HPDE6-E6E7 (cell line): ENCODE measurements around the gene ACACA.
A peak's percentile ranks its signal among the peaks of the same experiment; 100 is the strongest.

Experiments
- DNase-seq: peaks from one replicate; pipeline ENCODE4 v3.0.0; 2011; ENCODE audit warnings: missing footprints; ENCODE audit errors: extremely low spot score

The ACACA gene

GRCh38 chr17:37344519-37344918 is 62.1 kb downstream of the ACACA start:
- DNase-seq, result no peak

- no peak for DNase-seq
These were observed 64.0 kb downstream of the ACACA start for GRCh38 chr17:37342589-37342988.

GRCh38 chr17:37340804-37341203 is 65.8 kb downstream of the ACACA start:
- no peak for DNase-seq

GRCh38 chr17:37339321-37339720 is 67.3 kb downstream of the ACACA start:
- no peak for DNase-seq

- no peak for DNase-seq
These were observed 67.8 kb downstream of the ACACA start for GRCh38 chr17:37338847-37339246.

GRCh38 chr17:37327341-37328090 is 79.1 kb downstream of the ACACA start:
- DNase-seq, result no peak

GRCh38 chr17:37322826-37323561 is 83.6 kb downstream of the ACACA start:
- no peak for DNase-seq

- no peak for DNase-seq
These were observed 84.5 kb downstream of the ACACA start for GRCh38 chr17:37322106-37322505.

GRCh38 chr17:37318931-37319594 is 87.6 kb downstream of the ACACA start:
- DNase-seq, result no peak

- no peak for DNase-seq
These were observed 88.8 kb downstream of the ACACA start for GRCh38 chr17:37317867-37318266.

GRCh38 chr17:37315601-37316000 is 91.0 kb downstream of the ACACA start:
- DNase-seq, result no peak

GRCh38 chr17:37312137-37312923 is 94.3 kb downstream of the ACACA start:
- DNase-seq, result no peak

- DNase-seq, result no peak
These were observed 95.7 kb downstream of the ACACA start for GRCh38 chr17:37310940-37311339.

GRCh38 chr17:37309051-37309450 is 97.6 kb downstream of the ACACA start:
- no peak for DNase-seq

GRCh38 chr17:37305406-37305905 is 101.2 kb downstream of the ACACA start:
- peak; percentile 35 for DNase-seq

- no peak for DNase-seq
These were observed 105.3 kb downstream of the ACACA start for GRCh38 chr17:37301288-37301687.

- DNase-seq, result no peak
These were observed 106.0 kb downstream of the ACACA start for GRCh38 chr17:37300683-37301082.

- no peak for DNase-seq
These were observed 107.2 kb downstream of the ACACA start for GRCh38 chr17:37299257-37299980.

GRCh38 chr17:37295888-37296287 is 110.7 kb downstream of the ACACA start:
- no peak for DNase-seq

- DNase-seq, result no peak
These were observed 111.7 kb downstream of the ACACA start for GRCh38 chr17:37294888-37295287.

GRCh38 chr17:37293770-37294169 is 112.9 kb downstream of the ACACA start:
- no peak for DNase-seq
